NCI-H2107 (cell line): ENCODE results near the gene RASGRF1.

Experiments used
- DNase-seq: peaks from one replicate; lab custom pipeline; 2025; lab: John Stamatoyannopoulos, UW

Gene RASGRF1

GRCh38 chr15:79067969-79068368 lies 22.6 kb downstream of the RASGRF1 start:
- no peak for DNase-seq

GRCh38 chr15:79067072-79067833 lies 23.3 kb downstream of the RASGRF1 start:
- no peak for DNase-seq

- no peak for DNase-seq
Measured at GRCh38 chr15:79066391-79067071, 24.0 kb downstream of the RASGRF1 start.

GRCh38 chr15:79065706-79066376 lies 24.7 kb downstream of the RASGRF1 start:
- no peak for DNase-seq

- no peak for DNase-seq
Measured at GRCh38 chr15:79065361-79065705, 25.2 kb downstream of the RASGRF1 start.

- no peak for DNase-seq
Measured at GRCh38 chr15:79064496-79064895, 26.1 kb downstream of the RASGRF1 start.

- no peak for DNase-seq
Measured at GRCh38 chr15:79060175-79060574, 30.4 kb downstream of the RASGRF1 start.

- no peak for DNase-seq
Measured at GRCh38 chr15:79059081-79059572, 31.5 kb downstream of the RASGRF1 start.

GRCh38 chr15:79058260-79058850 lies 32.2 kb downstream of the RASGRF1 start:
- no peak for DNase-seq

GRCh38 chr15:79057050-79057449 lies 33.5 kb downstream of the RASGRF1 start:
- no peak for DNase-seq

GRCh38 chr15:79054350-79054749 lies 36.2 kb downstream of the RASGRF1 start:
- no peak for DNase-seq

GRCh38 chr15:79053894-79054293 lies 36.7 kb downstream of the RASGRF1 start:
- no peak for DNase-seq

GRCh38 chr15:79051941-79052731 lies 38.4 kb downstream of the RASGRF1 start:
- no peak for DNase-seq

- no peak for DNase-seq
Measured at GRCh38 chr15:79051029-79051428, 39.6 kb downstream of the RASGRF1 start.

- no peak for DNase-seq
Measured at GRCh38 chr15:79050341-79050740, 40.2 kb downstream of the RASGRF1 start.

GRCh38 chr15:79049416-79049815 lies 41.2 kb downstream of the RASGRF1 start:
- DNase-seq = no peak

GRCh38 chr15:79047676-79048439 lies 42.7 kb downstream of the RASGRF1 start:
- DNase-seq = no peak

GRCh38 chr15:79046691-79047404 lies 43.7 kb downstream of the RASGRF1 start:
- no peak for DNase-seq

- DNase-seq = no peak
Measured at GRCh38 chr15:79045041-79045440, 45.5 kb downstream of the RASGRF1 start.

- DNase-seq = no peak
Measured at GRCh38 chr15:79042213-79042928, 48.2 kb downstream of the RASGRF1 start.
